GM12872 (cell line): ENCODE measurements around the gene MYRFL.

Experiments used
- TF ChIP-seq, protein P1 (sequence below): IDR thresholded peaks from 3 replicates; pipeline ENCODE4 v1.5.1; 2011; ENCODE audit warnings: low read depth, mild to moderate bottlenecking, low read length, moderate library complexity; ENCODE audit not compliant: insufficient read depth

MYRFL gene

GRCh38 chr12:69913526-69913925 lies 88.5 kb downstream of the MYRFL start:
- TF ChIP-seq, protein P1, sequence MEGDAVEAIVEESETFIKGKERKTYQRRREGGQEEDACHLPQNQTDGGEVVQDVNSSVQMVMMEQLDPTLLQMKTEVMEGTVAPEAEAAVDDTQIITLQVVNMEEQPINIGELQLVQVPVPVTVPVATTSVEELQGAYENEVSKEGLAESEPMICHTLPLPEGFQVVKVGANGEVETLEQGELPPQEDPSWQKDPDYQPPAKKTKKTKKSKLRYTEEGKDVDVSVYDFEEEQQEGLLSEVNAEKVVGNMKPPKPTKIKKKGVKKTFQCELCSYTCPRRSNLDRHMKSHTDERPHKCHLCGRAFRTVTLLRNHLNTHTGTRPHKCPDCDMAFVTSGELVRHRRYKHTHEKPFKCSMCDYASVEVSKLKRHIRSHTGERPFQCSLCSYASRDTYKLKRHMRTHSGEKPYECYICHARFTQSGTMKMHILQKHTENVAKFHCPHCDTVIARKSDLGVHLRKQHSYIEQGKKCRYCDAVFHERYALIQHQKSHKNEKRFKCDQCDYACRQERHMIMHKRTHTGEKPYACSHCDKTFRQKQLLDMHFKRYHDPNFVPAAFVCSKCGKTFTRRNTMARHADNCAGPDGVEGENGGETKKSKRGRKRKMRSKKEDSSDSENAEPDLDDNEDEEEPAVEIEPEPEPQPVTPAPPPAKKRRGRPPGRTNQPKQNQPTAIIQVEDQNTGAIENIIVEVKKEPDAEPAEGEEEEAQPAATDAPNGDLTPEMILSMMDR: no peak

- TF ChIP-seq, protein P1: no peak
Measured at GRCh38 chr12:69915964-69916363, 90.9 kb downstream of the MYRFL start.

DNA sequence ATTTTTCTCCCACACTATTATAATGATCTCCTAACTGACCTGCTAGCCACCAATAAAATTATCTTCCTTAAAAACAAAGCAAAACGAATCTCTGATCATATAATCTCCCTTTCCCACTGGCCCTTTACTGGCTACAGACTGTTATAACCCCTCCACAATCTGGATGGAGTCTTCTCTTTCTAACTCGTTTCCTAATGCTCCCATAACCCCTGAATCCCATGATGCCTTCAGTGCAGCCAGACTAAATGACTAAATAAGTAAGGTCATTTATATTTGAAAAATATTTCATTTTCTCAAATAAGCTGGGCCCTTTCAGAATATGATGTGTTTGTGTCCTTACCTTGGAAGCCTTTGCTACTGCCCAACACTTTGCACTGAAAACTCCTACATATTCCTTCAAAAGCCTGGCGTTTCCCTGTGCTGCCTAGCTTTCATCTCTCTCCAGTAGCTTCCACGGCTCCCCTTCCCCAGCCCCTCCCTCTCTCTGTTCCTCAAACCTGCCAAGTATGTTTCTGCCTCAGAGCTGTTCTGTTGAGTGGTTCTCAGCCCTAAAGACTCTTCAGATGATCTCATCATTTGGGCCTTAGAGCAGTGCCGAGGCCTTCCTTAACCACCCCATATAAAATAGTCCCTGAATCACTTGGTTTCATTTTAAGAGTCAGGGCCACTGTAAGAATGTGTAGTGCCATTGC lies 91.7 kb downstream of the MYRFL start:
- TF ChIP-seq, protein P1: no peak

GRCh38 chr12:69918287-69918686 lies 93.3 kb downstream of the MYRFL start:
- TF ChIP-seq, protein P1: no peak

- TF ChIP-seq, protein P1: no peak
Measured at GRCh38 chr12:69919495-69919894, 94.5 kb downstream of the MYRFL start.

DNA sequence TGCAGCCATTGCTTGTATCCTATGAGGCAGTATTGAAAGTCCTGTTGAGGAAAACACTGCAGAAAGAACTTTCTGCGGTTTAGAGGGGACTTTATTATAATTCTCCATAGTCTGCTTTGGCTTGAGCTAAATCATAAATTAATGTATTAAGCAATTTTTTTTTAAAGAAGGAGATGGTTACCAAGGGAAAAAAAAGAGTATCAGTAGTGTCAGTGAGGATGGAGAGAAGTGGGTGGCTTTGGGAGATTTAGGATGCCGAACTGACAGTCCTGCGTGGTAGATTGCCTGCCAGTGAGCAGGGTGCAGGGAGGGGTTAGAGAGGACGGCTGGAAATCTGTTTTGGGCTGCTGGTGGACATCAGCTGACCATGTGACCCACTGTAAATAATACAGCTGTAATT lies 96.8 kb downstream of the MYRFL start:
- TF ChIP-seq, protein P1: no peak

GRCh38 chr12:69922999-69923398 lies 98.0 kb downstream of the MYRFL start:
- TF ChIP-seq, protein P1: no peak

DNA sequence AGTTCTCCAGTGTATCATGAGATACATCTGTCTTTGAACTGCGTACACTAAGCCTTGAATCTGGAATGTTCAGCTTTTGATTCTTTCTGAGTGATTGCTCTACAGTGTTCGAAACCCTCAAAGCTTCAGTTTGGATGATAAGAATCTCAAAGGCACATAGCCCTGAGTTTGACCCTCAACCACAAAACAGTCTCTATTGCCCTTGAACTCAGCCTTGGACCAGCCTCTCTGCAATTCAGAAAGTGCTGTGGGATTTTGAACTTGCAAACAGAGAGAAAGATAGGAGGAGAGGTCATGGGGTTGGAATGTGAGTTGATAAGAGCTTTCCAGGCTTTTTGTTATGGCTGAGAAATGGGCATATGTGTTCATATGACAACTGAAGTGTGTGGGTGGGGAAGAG lies 100.3 kb downstream of the MYRFL start:
- TF ChIP-seq, protein P1: no peak
